ENCODE measurements around the gene RNF123.

RNF123 gene

DNA sequence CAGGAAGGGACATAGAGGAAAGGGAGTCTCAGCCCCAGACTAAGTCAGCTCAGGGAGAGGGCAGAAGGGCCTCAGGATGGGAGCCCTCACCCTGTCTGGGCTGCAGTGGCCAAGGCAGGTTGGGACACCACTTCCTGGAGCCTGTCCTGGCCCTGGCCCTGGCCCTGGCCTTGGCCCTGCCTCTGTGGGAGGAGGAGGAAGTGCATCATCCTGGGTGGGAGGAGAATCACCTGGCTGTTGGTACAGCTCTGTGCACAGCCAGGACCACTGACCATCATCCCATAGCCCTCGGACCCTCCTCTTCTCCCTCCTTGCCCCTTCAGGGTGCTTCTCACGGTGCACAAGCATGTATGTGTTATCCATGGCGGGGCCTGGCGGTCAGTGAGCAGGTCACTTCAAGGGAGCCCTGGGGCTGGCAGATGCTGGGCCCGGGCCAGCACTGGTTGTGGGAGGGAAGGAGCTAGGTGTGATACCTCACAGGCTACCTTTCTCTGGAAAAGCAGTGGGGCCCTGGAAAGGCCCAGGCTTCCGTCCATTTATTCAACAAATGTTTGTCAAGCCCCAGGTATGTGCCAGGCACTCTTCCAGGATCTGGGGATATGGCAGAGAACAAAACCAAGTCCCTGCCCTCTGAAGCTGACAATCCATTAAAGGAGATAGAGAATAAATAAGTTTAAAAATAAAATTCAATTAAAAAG, 23.4 kb upstream of the RNF123 start:
- TF ChIP-seq, protein P1, sequence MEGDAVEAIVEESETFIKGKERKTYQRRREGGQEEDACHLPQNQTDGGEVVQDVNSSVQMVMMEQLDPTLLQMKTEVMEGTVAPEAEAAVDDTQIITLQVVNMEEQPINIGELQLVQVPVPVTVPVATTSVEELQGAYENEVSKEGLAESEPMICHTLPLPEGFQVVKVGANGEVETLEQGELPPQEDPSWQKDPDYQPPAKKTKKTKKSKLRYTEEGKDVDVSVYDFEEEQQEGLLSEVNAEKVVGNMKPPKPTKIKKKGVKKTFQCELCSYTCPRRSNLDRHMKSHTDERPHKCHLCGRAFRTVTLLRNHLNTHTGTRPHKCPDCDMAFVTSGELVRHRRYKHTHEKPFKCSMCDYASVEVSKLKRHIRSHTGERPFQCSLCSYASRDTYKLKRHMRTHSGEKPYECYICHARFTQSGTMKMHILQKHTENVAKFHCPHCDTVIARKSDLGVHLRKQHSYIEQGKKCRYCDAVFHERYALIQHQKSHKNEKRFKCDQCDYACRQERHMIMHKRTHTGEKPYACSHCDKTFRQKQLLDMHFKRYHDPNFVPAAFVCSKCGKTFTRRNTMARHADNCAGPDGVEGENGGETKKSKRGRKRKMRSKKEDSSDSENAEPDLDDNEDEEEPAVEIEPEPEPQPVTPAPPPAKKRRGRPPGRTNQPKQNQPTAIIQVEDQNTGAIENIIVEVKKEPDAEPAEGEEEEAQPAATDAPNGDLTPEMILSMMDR (conservative IDR thresholded peaks at IDR 0.05; ENCODE audit: low read length) = no peak
- no peak overlapping the region for H3K4me3 ChIP-seq (ENCODE audit: low read length)
- no peak for DNase-seq (ENCODE audit: low read depth)

- TF ChIP-seq, protein P1 (conservative IDR thresholded peaks at IDR 0.05; ENCODE audit: low read length) = no peak
- H3K4me3 ChIP-seq (ENCODE audit: low read length) = no peak overlapping the region
- peak; percentile 36 for DNase-seq (ENCODE audit: low read depth)
These were observed 22.8 kb upstream of the RNF123 start for GRCh38 chr3:49666592-49666991.

DNA sequence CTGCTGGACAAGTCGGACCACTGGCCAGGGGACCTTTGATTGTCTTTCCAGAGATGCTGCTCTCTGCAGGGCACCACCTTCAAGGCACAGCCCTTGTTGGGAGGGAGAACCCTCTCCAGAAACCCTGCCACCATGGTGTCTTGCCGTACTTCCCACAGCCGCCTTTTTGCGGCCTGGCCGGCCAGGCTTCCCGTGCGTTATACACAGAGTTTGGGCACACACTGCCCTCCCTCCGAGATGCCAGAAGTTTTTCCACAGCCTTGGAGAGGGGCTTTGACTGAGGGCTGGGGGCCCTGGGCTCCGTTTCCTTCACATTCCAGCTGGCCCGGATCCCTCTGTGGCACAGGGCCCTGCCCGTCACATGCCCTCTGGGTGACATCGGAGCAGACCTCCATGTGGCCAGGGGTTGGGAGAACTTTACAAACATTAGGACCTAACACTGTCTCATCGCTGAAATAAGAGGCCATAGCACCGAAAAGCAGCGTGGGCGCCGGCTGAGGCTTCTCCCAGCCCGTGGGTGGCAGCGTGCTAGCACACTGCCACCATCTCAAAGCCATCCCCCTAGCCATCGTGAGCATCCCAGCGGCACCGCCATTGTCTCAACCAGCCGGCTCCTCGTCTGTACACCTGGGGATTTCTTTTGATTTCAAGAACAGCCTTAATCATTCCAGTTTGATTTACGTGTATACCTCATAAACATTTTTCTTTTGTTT, 21.5 kb upstream of the RNF123 start:
- TF ChIP-seq, protein P1 (conservative IDR thresholded peaks at IDR 0.05; ENCODE audit: low read length) = no peak
- H3K4me3 ChIP-seq (ENCODE audit: low read length) = no peak overlapping the region
- DNase-seq (ENCODE audit: low read depth) = no peak

DNA sequence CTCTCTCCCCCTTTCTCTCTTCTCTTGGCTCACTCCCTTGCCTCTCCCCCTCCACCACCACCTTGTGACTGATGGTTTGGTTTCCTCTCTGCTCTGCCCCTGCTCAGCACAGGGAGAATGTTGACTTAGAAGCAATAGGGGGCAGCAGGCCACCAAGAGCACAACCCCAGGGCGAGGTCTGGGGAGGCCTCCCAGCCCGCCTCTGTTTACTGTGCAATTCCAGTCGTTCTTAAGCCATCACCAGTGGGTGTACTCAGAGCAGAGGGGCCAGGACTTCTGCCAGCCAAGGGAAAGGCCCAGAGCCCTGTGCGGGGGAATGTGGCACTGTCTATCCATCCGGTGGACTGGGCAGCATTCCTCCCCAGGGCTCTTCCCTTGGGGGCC, 21.0 kb upstream of the RNF123 start:
- no peak for DNase-seq (ENCODE audit: low read depth)
- no peak overlapping the region for H3K4me3 ChIP-seq (ENCODE audit: low read length)
- TF ChIP-seq, protein P1 (conservative IDR thresholded peaks at IDR 0.05; ENCODE audit: low read length) = no peak

- TF ChIP-seq, protein P1 (conservative IDR thresholded peaks at IDR 0.05; ENCODE audit: low read length) = no peak
- peak; percentile 23 for DNase-seq (ENCODE audit: low read depth)
- H3K4me3 ChIP-seq (ENCODE audit: low read length) = no peak overlapping the region
These were observed 20.5 kb upstream of the RNF123 start for GRCh38 chr3:49668861-49669260.

DNA sequence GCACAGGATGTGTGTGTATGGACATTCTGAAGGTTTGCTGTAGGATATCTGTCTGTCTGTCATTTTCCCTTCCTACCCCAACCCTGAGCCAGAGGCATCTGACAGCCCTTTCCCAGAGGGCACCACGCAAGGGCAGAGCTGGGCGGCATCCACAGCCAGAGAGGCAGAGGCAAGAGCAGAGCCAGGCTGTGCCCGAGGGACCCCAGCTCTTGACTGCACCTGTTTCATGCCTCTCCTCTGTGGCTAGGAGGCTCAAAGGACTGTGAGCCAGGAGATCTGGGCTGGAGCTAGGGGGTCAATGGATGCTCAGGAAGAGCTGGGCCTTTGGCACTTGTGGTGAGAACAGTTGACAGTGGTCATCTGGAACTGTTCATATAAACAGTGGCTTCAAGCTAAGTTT, 20.0 kb upstream of the RNF123 start:
- TF ChIP-seq, protein P1 (conservative IDR thresholded peaks at IDR 0.05; ENCODE audit: low read length) = no peak
- H3K4me3 ChIP-seq (ENCODE audit: low read length) = no peak overlapping the region
- DNase-seq (ENCODE audit: low read depth) = no peak

DNA sequence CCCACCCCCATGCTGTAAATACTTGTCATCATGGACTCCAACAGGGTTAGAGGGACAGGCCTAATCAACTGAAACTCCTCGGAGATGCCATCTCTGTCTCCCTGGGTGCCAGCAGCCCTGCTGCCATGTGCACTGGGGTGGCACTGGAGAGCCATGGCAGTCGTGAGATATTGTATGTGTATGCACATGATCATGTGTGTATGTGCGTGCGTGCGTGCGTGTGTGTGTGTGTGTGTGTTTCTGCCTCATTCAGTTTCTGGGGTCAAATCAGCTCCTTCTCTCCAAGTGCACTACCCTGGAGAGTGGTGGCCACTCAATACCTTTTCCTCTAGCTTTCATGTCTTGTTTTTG, 18.4 kb upstream of the RNF123 start:
- TF ChIP-seq, protein P1 (conservative IDR thresholded peaks at IDR 0.05; ENCODE audit: low read length) = no peak
- no peak overlapping the region for H3K4me3 ChIP-seq (ENCODE audit: low read length)
- no peak for DNase-seq (ENCODE audit: low read depth)
